Tibial nerve (tissue), 4 donors: ENCODE results near the gene ORC5. TPM values are rescaled to one million over a fixed set of nuclear protein-coding genes. Genes with fewer than 3 reads are reported as not detected.

Experiments used
- DNase-seq, 2 donors: peaks; one replicate each; pipeline ENCODE4 v3.0.0-alpha.2; 2019; ENCODE audit warnings: low spot score in 2 of 2
- H3K27ac ChIP-seq, 4 donors: fragments of 200-600 bp; sonication (generic) in 3 of 4; one replicate each; pipeline ENCODE4 v1.5.1; 2017 to 2019; ENCODE audit warnings: mild to moderate bottlenecking in 1 of 4
- H3K27me3 ChIP-seq, 2 donors: fragments of 200-600 bp; sonication (generic) in 1 of 2; one replicate each; pipeline versions ENCODE4 v1.5.1 to v1.6.0; 2017 to 2019
- H3K36me3 ChIP-seq, 3 donors: fragments of 200-600 bp; sonication (generic); one replicate each; pipeline ENCODE4 v1.5.1; 2018 to 2019
- H3K4me1 ChIP-seq, 4 donors: fragments of 200-600 bp; sonication (generic) in 3 of 4; one replicate each; pipeline ENCODE4 v1.5.1; 2017 to 2019
- H3K4me3 ChIP-seq, 4 donors: fragments of 200-600 bp; sonication (generic) in 3 of 4; one replicate each; pipeline ENCODE4 v1.5.1; 2017 to 2019; ENCODE audit warnings: mild to moderate bottlenecking in 1 of 4, moderate library complexity in 1 of 4
- H3K9me3 ChIP-seq, 4 donors: fragments of 200-600 bp; sonication (generic) in 3 of 4; one replicate each; pipeline ENCODE4 v1.5.1; 2017 to 2019
- CTCF ChIP-seq, 5 experiments: fragments of 200-600 bp in 3 of 5; fragments of 450-650 bp in 2 of 5; sonication (generic) in 3 of 5; IDR thresholded peaks; one replicate each; pipeline ENCODE4 v1.5.1; 2016 to 2019; ENCODE audit warnings: antibody characterized with exemption in 5 of 5, mild to moderate bottlenecking in 3 of 5, moderate library complexity in 2 of 5
- EP300 ChIP-seq, 2 donors: sonication (generic); formaldehyde crosslinking; IDR thresholded peaks; one replicate each; pipeline ENCODE4 v1.6.1; 2017; ENCODE audit warnings: antibody characterized with exemption in 2 of 2, mild to moderate bottlenecking in 1 of 2
- POLR2A ChIP-seq, 2 donors: fragments of 450-650 bp; IDR thresholded peaks; one replicate each; pipeline ENCODE4 v1.6.1; 2017; ENCODE audit warnings: antibody characterized with exemption in 2 of 2, mild to moderate bottlenecking in 2 of 2, moderate library complexity in 2 of 2
- WGBS, 2 donors: methylation state at CpG; one replicate each; pipeline ENCODE4 v1.1.5; 2018; 5-methylcytosine and 5-hydroxymethylcytosine counted together
- total RNA-seq, 4 donors: library from RNA; depleted of rRNA; stranded (reverse); fragments of >200 nt; gene quantifications; one replicate each; pipeline ENCODE4 v1.1.0, GENCODE V29; 2016

The ORC5 gene
- total RNA-seq, 4 donors from 2014 or later: 12.4 to 31.0 (median 26.8) TPM

- no peak for DNase-seq
- TF ChIP-seq CTCF (IDR thresholded peaks at IDR 0.05): no peak
- no peak for TF ChIP-seq EP300 (IDR thresholded peaks at IDR 0.05)
- WGBS, 2 donors: 88 to 90% methylated on average over 4 of the region's 4 CpGs
Observed at GRCh38 chr7:104124893-104125477, 82.8 kb downstream of the ORC5 start.

GRCh38 chr7:104124469-104124868 is 83.3 kb downstream of the ORC5 start:
- WGBS, 2 donors: 96 to 97% methylated on average over 3 of the region's 3 CpGs
- H3K27ac ChIP-seq: no peak overlapping the region
- H3K4me3 ChIP-seq: no peak overlapping the region
- H3K9me3 ChIP-seq: no peaks in the 10 kb centered on the region
- peaks cover 0 to 30% (median 0%) of the 10 kb centered on the region in 3 donors for H3K36me3 ChIP-seq
- H3K4me1 ChIP-seq: peaks cover 0 to 20% (median 0%) of the 10 kb centered on the region in 4 donors
- DNase-seq: no peak
- H3K27me3 ChIP-seq: no peaks in the 10 kb centered on the region
- TF ChIP-seq CTCF (IDR thresholded peaks at IDR 0.05) (no peak), POLR2A (IDR thresholded peaks at IDR 0.05) (no peak), EP300 (IDR thresholded peaks at IDR 0.05) (no peak)

More at GRCh38 chr7:104124893-104125477, 82.8 kb downstream of the ORC5 start:
- H3K27me3 ChIP-seq: no peaks in the 10 kb centered on the region
- H3K4me3 ChIP-seq: no peak overlapping the region
- no peak overlapping the region for H3K27ac ChIP-seq
- peaks cover 0 to 20% (median 0%) of the 10 kb centered on the region in 4 donors for H3K4me1 ChIP-seq
- H3K36me3 ChIP-seq: peaks cover 0 to 31% (median 0%) of the 10 kb centered on the region in 3 donors
- no peaks in the 10 kb centered on the region for H3K9me3 ChIP-seq

GRCh38 chr7:104123786-104124185 is 84.0 kb downstream of the ORC5 start:
- Histone ChIP-seq H3K27ac (no peak overlapping the region), H3K4me1 (peaks cover 0 to 20% (median 0%) of the 10 kb centered on the region in 4 donors), H3K9me3 (no peaks in the 10 kb centered on the region), H3K36me3 (peaks cover 0 to 25% (median 0%) of the 10 kb centered on the region in 3 donors), H3K27me3 (no peaks in the 10 kb centered on the region), H3K4me3 (no peak overlapping the region)
- no peak for DNase-seq
- TF ChIP-seq CTCF (IDR thresholded peaks at IDR 0.05) (no peak), POLR2A (IDR thresholded peaks at IDR 0.05) (no peak), EP300 (IDR thresholded peaks at IDR 0.05) (no peak)
- WGBS, 2 donors: 91 to 97% methylated on average over 3 of the region's 3 CpGs

- Histone ChIP-seq H3K4me1 (no peaks in the 10 kb centered on the region), H3K9me3 (no peaks in the 10 kb centered on the region), H3K27me3 (no peaks in the 10 kb centered on the region), H3K4me3 (no peak overlapping the region), H3K36me3 (no peaks in the 10 kb centered on the region), H3K27ac (no peak overlapping the region)
- DNase-seq: no peak
- no peak for TF ChIP-seq POLR2A (IDR thresholded peaks at IDR 0.05)
- WGBS, 2 donors: 87 to 89% methylated on average over 2 of the region's 2 CpGs
Observed at GRCh38 chr7:104113788-104114187, 94.0 kb downstream of the ORC5 start.

- Histone ChIP-seq H3K4me3 (no peak overlapping the region), H3K4me1 (no peaks in the 10 kb centered on the region), H3K9me3 (no peaks in the 10 kb centered on the region), H3K36me3 (no peaks in the 10 kb centered on the region), H3K27ac (no peak overlapping the region), H3K27me3 (no peaks in the 10 kb centered on the region)
- no peak for DNase-seq
- no peak for TF ChIP-seq POLR2A (IDR thresholded peaks at IDR 0.05)
- no peak for TF ChIP-seq EP300 (IDR thresholded peaks at IDR 0.05)
- no peak for TF ChIP-seq CTCF (IDR thresholded peaks at IDR 0.05)
- WGBS, 2 donors: 90 to 94% methylated on average over 1 of the region's 1 CpG
Observed at GRCh38 chr7:104112623-104113022, 95.2 kb downstream of the ORC5 start.
